CD4-positive, alpha-beta T cell (primary cell): ENCODE results near the gene YTHDF1. TPM values are rescaled to one million over a fixed set of nuclear protein-coding genes. Genes with fewer than 3 reads are reported as not detected.
A peak's percentile ranks its signal among the peaks of the same experiment; 100 is the strongest.

ENCODE experiments used
- ATAC-seq: fragments of 200-7000 bp; cut with Tn5 transposase; one replicate; pipeline ENCODE4 v1.10.0; 2022; ENCODE audit warnings: mild to moderate bottlenecking; ENCODE audit not compliant: poor library complexity
- CTCF ChIA-PET: fragments of 350-600 bp; sonication (Branson Sonifier 250); formaldehyde crosslinking; loops from one replicate; lab custom pipeline; 2021; ENCODE audit warnings: antibody characterized with exemption, inconsistent platforms; lab: Charles Lee
- POLR2A ChIA-PET: fragments of 350-600 bp; sonication (Branson Sonifier 250); formaldehyde crosslinking; loops from one replicate; lab custom pipeline; 2021; ENCODE audit warnings: antibody characterized with exemption, inconsistent platforms; lab: Charles Lee
- DNase-seq, 14 experiments: peaks; one replicate each; pipeline ENCODE4 v3.0.0-alpha.2; 2013 to 2020; ENCODE audit warnings: mixed read lengths in 2 of 14
- H3K27ac ChIP-seq, 2 donors: one replicate each; pipeline versions ENCODE4 v1.5.1 to v1.7.0; 2013; ENCODE audit warnings: low read length in 2 of 2, low read depth in 1 of 2, mild to moderate bottlenecking in 1 of 2
- H3K27me3 ChIP-seq, 2 experiments: 1 replicate in 1 of 2; 2 replicates in 1 of 2; pipeline versions ENCODE4 v1.6.1 to v1.7.0; 2013; ENCODE audit warnings: low read length in 2 of 2, control low read depth in 1 of 2, mild to moderate bottlenecking in 1 of 2, moderate library complexity in 1 of 2; ENCODE audit not compliant: insufficient read depth in 2 of 2, control insufficient read depth in 1 of 2
- H3K36me3 ChIP-seq: one replicate; pipeline ENCODE4 v1.6.1; 2013; ENCODE audit warnings: low read length, control low read depth; ENCODE audit not compliant: insufficient read depth
- H3K4me1 ChIP-seq: one replicate; pipeline ENCODE4 v1.6.1; 2013; ENCODE audit warnings: low read length, control low read depth; ENCODE audit not compliant: insufficient read depth
- H3K4me3 ChIP-seq: one replicate; pipeline ENCODE4 v1.5.1; 2013; ENCODE audit warnings: mild to moderate bottlenecking, low read length, moderate library complexity
- H3K9me3 ChIP-seq, 2 experiments: 1 replicate in 1 of 2; 2 replicates in 1 of 2; pipeline versions ENCODE4 v1.6.1 to v1.7.0; 2013; ENCODE audit warnings: low read length in 2 of 2, mild to moderate bottlenecking in 2 of 2, control low read depth in 1 of 2, moderate library complexity in 1 of 2; ENCODE audit not compliant: control insufficient read depth in 1 of 2, insufficient read depth in 1 of 2
- H3K27ac Mint-ChIP-seq: one replicate; pipeline ENCODE4 v1.8.0; 2020; ENCODE audit warnings: mixed read lengths
- H3K27me3 Mint-ChIP-seq: one replicate; pipeline ENCODE4 v1.8.0; 2021; ENCODE audit warnings: mixed read lengths
- H3K36me3 Mint-ChIP-seq: one replicate; pipeline ENCODE4 v1.8.0; 2021; ENCODE audit warnings: low read depth, mixed read lengths
- H3K4me1 Mint-ChIP-seq: one replicate; pipeline ENCODE4 v1.8.0; 2021; ENCODE audit warnings: low read depth, mixed read lengths
- H3K4me3 Mint-ChIP-seq: one replicate; pipeline ENCODE4 v1.8.0; 2020; ENCODE audit warnings: mild to moderate bottlenecking, mixed read lengths
- H3K9me3 Mint-ChIP-seq: one replicate; pipeline ENCODE4 v1.8.0; 2020; ENCODE audit warnings: mixed read lengths
- CTCF ChIP-seq: fragments of 200-600 bp; IDR thresholded peaks from one replicate; pipeline ENCODE4 v1.8.0; 2022; ENCODE audit warnings: antibody characterized with exemption, mild to moderate bottlenecking
- intact Hi-C, 2 experiments: fragments of 100-400 bp; cut with DNase I in 1 of 2; cut with micrococcal nuclease in 1 of 2; formaldehyde crosslinking; loops; one replicate each; pipeline versions ENCODE4 v1.15.1 to v1.9.0; 2023 to 2025; cut with DNase I, micrococcal nuclease
- total RNA-seq, 174 experiments: library from RNA in 2 of 174; stranded (reverse) in 2 of 174; gene quantifications; one replicate each; pipeline ENCODE4 v1.2.3 and lab custom pipeline; 2021 to 2026

YTHDF1 gene
- total RNA-seq, 2 experiments from 2014 or later: 43.7 to 44.1 TPM

- peak overlapping the region; percentile 30 for H3K27ac Mint-ChIP-seq
- peaks cover 63% of the 10 kb centered on the region for H3K36me3 ChIP-seq
These were observed 3.6 kb downstream of the YTHDF1 start for GRCh38 chr20:63212393-63212730.

DNA sequence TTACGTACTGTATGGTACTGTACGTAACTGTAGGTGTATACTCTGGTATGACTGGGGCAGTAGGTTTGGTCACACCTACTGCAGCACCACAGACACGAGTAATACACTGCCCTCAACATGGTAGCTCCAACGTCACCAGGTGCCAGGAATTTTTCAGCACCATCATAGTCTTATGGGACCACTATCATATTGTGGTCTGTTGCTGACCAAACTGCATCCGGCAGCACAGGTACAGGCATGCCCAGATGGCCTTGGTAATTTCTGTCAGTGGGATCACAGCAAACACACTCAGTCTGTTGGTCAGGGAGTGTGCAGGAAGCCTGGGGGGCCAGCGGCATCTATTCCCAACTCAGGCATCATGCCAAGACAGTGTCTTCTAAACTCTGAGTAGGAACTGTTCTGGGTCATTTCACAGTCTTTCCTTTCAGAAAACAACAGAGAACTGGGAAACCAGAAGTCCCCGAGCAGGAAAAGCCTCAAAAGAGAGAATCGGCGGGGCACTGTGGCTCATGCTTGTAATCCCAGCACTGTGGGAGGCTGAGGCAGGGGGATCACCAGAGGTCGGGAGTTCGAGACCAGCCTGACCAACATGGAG, 5.8 kb downstream of the YTHDF1 start:
- no peak for TF ChIP-seq CTCF
- no peaks in the 10 kb centered on the region for H3K9me3 Mint-ChIP-seq
- no peak overlapping the region for H3K4me3 Mint-ChIP-seq
- ChIA-PET POLR2A (no interaction called here), CTCF (no interaction called here)
- intact Hi-C loops: loop anchor here in 1 of 2 experiments (10.0 kb wide), 2 partner anchors 275 to 825 kb away; partner anchors contain the start of genes GID8 and RPS21
- no peak for DNase-seq
- Histone ChIP-seq H3K4me1 (peaks cover 53% of the 10 kb centered on the region), H3K36me3 (peaks cover 78% of the 10 kb centered on the region), H3K27me3 (no peaks in the 10 kb centered on the region), H3K27ac (no peak overlapping the region), H3K4me3 (no peak overlapping the region), H3K9me3 (no peaks in the 10 kb centered on the region)
- H3K27ac Mint-ChIP-seq: no peak overlapping the region
- ATAC-seq: no peak
- no peaks in the 10 kb centered on the region for H3K27me3 Mint-ChIP-seq
- H3K36me3 Mint-ChIP-seq: peaks cover 97% of the 10 kb centered on the region
- H3K4me1 Mint-ChIP-seq: peaks cover 72% of the 10 kb centered on the region

More at GRCh38 chr20:63212393-63212730, 3.6 kb downstream of the YTHDF1 start:
- intact Hi-C loops: loop anchor here in 1 of 2 experiments (10.0 kb wide), 2 partner anchors 278 to 828 kb away; partner anchors contain the start of genes GID8 and RPS21
- no peak for TF ChIP-seq CTCF
- peaks cover 65% of the 10 kb centered on the region for H3K4me1 ChIP-seq
- H3K27me3 ChIP-seq: no peaks in the 10 kb centered on the region
- DNase-seq (no peak), ATAC-seq (no peak)
- peak overlapping the region; percentile 51 for H3K4me3 Mint-ChIP-seq
- ChIA-PET CTCF (interaction anchor here (3.1 kb wide), 1 partner anchor 11 kb away, joined by 13 read pairs; no protein-coding TSS in a partner anchor), POLR2A (no interaction called here)
- no peaks in the 10 kb centered on the region for H3K9me3 Mint-ChIP-seq
- no peaks in the 10 kb centered on the region for H3K27me3 Mint-ChIP-seq
- H3K9me3 ChIP-seq: no peaks in the 10 kb centered on the region
- H3K36me3 Mint-ChIP-seq: peaks cover 80% of the 10 kb centered on the region
- H3K27ac ChIP-seq: no peak overlapping the region
- no peak overlapping the region for H3K4me3 ChIP-seq
- H3K4me1 Mint-ChIP-seq: peaks cover 71% of the 10 kb centered on the region

GRCh38 chr20:63208346-63208909, 7.5 kb downstream of the YTHDF1 start:
- no peaks in the 10 kb centered on the region for H3K9me3 ChIP-seq
- H3K27me3 Mint-ChIP-seq: no peaks in the 10 kb centered on the region
- H3K36me3 Mint-ChIP-seq: peaks cover 97% of the 10 kb centered on the region
- DNase-seq (no peak), ATAC-seq (no peak)
- intact Hi-C loops: no loop called here
- ChIA-PET CTCF (no interaction called here), POLR2A (no interaction called here)
- no peak for TF ChIP-seq CTCF
- H3K9me3 Mint-ChIP-seq: no peaks in the 10 kb centered on the region
- H3K4me3 Mint-ChIP-seq: no peak overlapping the region
- no peak overlapping the region for H3K27ac ChIP-seq
- peaks cover 40% of the 10 kb centered on the region for H3K4me1 ChIP-seq
- peaks cover 87% of the 10 kb centered on the region for H3K36me3 ChIP-seq
- no peak overlapping the region for H3K4me3 ChIP-seq
- H3K4me1 Mint-ChIP-seq: peaks cover 56% of the 10 kb centered on the region
- no peak overlapping the region for H3K27ac Mint-ChIP-seq
- no peaks in the 10 kb centered on the region for H3K27me3 ChIP-seq
